Measurements from ENCODE around the gene CDYL.

Gene CDYL

GRCh38 chr6:4940416-4940815, 164.2 kb downstream of the CDYL start:
- no peak for DNase-seq

GRCh38 chr6:4941782-4942672, 165.8 kb downstream of the CDYL start:
- DNase-seq: peak; percentile 94

GRCh38 chr6:4942673-4943009, 166.4 kb downstream of the CDYL start:
- DNase-seq: no peak

- no peak for DNase-seq
Measured at GRCh38 chr6:4943716-4944115, 167.5 kb downstream of the CDYL start.

DNA sequence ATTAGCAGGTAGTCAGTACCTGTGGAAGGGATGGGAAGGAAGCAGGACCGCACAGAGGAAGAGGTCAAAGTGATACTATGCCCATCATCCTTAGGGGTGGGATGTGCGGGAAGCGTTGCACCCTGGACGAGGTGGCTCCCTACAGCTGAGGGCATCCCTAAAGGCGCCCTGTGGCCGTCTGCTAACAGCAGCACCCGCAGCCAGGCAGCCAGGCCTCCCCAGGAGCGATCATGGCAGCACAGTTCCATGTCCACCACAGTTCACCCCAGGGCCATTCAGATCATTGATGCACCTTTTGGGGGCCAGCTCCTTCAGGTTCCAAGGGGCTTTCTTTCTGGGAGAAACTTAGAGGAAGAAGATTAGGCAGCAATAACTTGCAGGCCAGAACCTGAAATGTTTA, 168.1 kb downstream of the CDYL start:
- DNase-seq: no peak

GRCh38 chr6:4946521-4946920, 170.3 kb downstream of the CDYL start:
- no peak for DNase-seq

DNA sequence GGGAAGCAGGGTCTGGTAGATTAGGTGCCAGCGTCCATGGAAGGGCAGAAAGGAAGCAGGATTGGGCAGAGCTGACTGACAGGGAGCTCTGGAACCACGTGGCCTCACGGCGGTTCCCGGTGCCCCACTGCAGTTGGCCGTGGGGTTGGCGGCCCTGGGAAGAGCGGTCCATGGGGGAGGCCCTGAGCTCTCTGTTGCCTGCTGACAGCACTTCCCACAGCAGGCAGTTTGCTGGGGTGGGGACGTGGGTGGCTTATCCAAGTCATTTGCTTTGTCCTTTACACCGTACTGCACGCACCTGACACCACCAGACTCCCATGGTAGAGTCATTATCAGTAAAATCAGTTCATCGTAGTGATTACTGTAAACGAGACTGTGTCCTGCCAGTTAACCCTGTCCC, 171.5 kb downstream of the CDYL start:
- no peak for DNase-seq

DNA sequence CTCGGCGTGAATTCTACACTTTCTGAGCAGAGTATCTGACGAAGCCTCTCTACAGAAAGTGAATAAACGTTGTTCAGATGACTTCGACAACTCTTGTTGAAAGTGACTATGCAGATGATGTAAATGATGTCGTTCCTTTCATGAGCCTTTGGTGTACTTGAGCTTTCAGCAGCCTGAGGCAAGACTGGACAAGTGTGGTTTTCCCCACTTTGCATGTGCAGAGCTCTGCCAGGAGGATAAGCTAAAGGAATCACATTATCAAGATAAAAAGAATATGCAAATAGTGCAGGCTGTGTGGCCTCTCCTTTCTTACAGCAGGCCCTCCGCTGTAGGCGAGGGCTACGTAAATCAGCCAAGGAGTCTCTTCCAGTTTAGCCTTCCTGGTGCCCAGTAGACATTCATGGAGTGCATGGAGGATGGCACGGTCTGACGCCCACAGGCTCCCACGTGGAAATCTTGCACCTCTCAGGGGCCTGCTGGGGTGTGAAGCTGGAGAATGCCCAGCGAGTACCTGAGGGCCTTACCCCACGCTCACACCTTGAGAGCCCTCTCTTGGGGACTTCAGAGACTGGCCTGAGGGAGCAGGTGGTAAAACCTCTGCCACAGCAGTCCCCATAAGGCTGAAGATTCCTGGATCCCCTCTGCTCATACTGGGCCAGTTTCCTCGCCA, 172.7 kb downstream of the CDYL start:
- DNase-seq: no peak

- no peak for DNase-seq
Measured at GRCh38 chr6:4950076-4950475, 173.9 kb downstream of the CDYL start.

DNA sequence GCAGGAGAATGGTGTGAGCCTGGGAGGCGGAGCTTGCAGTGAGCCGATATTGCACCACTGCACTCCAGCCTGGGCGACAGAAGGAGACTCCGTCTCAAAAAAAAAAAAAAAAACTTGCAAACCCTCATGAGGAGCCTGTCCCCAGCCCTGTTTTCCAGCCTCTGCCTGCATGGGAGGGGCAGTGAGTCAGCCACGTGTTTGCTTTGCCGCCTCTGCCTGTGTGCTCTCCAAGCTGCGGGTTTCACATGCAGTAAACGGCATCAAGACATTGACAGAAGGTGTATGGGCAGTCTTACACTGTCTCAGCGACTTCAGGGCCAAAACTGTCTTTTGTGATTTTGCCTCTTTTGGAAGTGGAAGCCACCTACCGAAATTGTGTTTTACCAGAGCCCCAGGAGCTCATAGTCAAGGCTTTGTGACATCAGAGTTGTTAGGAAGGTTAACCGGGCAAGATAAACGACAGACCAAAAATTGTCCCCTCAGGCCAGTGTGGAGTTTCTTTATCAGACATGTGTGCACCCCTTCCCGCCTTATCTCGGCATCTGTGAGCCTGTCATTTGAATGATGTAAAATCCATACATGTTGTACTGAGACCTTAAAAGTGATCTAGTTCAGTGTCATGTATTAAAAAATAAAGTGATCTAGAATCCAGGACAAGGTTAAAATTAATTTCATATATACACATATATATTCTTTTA, 174.8 kb downstream of the CDYL start:
- DNase-seq: no peak

GRCh38 chr6:4953440-4953839, 177.2 kb downstream of the CDYL start:
- no peak for DNase-seq

DNA sequence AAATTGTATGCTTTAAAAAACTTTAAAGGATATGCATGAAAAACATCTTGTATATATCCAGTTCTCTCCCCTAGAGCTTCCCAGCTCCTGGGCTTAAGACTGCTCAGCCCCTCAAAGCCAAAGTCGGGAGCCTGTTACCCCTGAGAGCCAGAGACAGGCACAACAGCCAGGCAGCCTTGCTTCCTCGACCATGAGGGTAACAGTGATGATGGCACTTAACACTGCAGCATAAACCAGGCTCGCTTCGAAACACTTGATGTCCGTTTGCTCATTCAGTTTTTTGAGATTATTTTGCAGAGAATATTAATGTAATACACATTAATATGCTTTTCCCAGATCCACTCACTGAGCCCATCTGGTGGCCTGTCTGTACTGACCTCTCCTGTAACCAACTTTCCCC, 180.4 kb downstream of the CDYL start:
- DNase-seq: no peak

DNA sequence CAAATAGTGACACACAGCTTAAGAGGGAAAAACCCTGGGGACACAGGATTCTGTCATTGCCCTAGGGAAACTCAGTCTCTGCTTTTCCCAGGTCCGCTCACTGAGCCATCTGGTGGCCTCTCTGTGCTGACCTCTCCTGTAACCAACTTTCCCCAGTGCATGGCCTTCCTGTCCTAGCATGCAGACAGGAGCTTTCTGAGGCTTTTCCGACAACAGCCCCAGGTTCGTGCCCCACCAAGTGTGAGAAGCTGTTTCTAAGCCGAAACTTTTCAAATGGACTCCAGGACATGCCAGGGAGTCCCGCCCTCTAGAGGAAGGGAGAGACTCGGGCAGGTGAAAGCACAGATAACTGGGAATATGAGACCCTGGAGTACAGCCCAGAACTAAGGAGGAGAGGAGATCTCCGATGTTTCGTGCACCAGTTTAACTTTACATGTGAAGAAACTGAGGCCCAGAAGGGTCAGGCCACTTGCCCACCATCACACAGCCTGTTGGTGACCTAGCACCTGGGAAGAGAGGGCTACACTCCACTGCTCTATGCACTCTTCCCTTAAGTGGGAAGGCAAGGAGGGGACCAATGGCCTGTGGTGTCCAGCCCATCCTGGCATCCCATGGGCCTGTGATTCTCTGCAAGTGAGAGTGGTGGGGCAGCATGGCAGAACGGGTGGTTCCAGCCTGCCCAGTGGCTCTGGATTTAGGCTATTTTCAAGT, 181.5 kb downstream of the CDYL start:
- DNase-seq: no peak

GRCh38 chr6:4958624-4959023, 182.4 kb downstream of the CDYL start:
- DNase-seq: no peak

DNA sequence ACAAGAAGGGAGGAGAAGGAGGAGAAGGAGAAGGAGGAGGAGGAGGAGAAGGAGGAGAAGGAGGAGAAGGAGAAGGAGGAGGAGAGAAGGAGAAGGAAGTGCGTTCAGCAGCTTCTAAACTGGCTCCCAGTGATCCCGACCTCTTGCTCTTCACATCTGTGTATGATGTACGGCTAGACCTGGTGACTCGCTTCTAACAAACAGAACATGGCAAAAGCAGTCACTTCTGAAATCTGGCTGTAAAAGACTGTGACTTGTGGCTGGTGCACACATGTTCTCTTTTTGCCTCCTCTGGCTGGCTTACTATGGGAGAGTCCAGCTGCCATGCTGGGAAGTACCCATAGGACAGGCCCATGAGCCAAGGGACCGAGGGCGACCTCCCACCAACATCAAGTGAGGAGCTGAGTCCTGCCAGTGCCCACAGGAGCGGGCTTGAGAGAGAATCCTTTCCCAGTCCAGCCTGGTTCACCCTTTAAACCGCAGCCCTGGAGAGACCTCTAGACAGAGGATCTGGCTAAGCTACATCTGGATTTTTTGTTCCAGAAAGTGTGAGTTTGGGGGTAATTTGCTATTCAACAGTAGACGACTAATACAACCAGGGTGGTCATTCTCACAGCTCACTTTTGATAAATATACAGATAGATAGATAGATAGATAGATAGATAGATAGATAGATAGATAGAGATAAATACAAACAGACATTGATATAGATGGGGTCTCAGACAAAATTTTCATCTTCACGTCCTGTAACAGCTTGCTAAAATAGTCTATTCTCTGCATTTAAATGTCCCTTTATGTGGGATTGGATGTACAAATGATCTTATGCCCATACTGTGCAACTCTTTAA, 185.3 kb downstream of the CDYL start:
- DNase-seq: no peak

DNA sequence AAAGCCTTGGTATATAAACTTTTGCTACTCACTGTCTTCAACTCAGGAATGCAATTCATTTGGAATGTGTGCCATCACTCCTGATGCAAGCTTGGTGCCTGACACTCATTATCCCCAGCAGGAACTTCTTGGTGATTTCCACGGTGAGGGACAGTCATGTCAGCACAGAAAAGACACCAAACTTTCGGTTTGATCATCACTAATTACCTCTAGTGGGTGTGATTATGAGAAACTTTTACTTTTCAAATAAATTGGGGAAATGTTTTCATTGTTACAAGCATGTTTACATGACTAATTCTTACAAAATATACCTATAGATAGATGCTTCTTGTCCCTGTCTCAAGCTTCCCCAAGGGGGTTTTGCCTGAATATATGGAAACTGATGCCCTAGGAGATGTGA, 186.7 kb downstream of the CDYL start:
- no peak for DNase-seq

DNA sequence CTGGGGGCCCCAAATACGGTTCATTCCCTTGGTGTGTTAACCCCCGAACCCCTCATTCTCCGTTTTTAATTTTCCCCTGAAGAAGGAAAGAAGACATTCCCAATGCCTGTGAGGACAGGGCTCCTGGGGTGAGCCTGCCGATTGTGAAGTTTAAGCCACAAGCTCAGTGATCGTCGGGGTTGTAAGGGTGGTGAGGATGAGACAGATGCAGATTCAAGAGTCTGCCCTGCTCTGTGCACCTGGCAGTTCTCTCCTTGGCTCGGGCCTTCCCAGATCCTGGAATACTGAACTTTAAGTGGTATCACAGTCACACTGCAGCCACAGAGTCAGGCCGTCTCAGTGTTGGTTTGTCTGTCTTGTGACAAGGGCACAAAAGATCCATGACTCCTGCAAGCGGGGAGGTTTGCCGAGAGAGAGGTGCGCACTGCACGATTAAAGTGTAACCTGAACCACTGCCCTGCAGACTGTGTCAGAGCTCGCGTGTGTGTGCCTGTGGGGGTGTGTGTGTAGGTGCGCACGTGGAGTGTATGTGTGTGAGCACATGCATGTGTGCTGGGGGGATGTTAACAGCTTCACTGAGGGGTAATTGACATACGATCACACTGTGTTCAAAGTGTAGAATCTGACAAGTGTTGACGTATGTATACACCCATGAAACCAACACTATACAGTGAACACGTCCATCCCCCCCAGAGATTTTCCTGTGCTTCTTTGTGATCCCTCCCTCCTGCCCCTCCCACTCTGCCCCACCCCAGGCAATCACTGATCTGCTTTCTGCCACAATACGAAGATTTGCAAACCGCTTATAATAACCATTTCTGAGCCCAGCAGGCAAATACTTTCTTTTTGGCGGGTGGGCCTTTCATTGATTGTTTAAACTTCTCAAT, 188.7 kb downstream of the CDYL start:
- DNase-seq: no peak

- no peak for DNase-seq
Measured at GRCh38 chr6:4965562-4966389, 189.6 kb downstream of the CDYL start.

- DNase-seq: no peak
Measured at GRCh38 chr6:4967301-4968030, 191.3 kb downstream of the CDYL start.

Data from HCEC 1CT (cell line).